HG02943 (cell line): ENCODE results near the gene SCD5.

Experiments used
- ATAC-seq: cut with Tn5 transposase; IDR thresholded peaks from one replicate; pipeline ENCODE4 v1.9.1; 2021; ENCODE audit warnings: mild to moderate bottlenecking, low read depth, moderate library complexity; ENCODE audit not compliant: unreplicated experiment

The SCD5 gene

DNA sequence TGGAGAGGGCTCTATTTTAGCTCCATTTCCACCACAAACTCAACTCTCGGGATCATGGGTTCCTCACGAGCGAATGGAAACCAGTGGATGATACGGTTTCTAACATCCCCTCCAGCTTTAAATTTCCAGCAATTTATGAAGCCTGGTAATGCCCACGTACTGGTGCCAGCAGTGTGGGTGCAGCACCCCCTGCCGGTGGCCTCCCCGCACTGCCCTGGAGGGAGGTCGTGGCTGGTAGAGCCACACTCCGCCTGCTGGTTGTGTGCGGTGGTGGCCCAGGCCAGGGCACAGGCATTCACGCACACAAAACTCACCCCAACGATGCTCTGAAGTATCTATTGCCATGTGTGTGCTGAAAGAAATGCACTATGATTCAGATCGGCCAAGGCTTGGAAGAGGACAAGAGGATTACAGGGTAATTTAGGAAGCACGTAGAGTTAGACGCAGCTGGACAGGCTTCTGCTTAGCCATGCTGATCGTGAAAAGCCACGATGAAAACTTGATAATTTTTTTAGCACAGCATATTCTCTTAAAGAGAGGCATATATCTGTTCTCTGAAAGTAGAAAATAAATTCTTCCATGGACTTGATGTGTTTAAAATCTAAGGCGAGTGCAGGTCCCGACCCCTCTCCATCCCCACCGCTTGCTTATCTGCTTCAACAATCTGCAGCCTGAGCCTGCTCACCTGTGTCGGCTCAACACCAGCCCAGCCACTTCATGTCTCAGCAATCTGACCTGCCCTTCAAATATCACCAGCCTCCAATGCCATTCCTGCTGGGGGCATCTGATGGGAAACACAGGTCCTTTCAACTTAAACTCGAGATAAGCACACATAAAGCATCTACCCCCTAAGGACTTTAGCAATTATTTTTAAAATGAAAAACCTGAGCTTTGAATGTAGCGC lies 59.1 kb downstream of the SCD5 start:
- ATAC-seq, result peak; percentile 93

DNA sequence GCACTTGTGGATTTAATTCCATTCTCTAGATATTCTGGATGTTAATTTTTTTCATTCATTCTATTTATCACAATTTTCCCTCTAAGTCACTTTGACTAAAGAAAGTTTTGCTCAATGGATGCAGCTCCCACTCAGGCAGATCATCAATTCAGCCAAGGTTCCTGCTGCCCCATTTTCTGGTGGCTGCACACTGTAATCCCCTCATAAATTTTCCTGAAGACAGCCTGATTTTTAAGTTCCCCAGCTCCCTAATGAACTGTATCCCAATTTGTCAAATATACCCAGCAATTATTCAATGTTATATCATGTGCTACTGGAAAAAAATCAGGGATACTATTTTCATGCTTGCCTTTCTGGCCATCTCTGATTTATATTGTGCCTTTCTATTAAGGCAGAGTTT lies 61.2 kb downstream of the SCD5 start:
- no peak for ATAC-seq

DNA sequence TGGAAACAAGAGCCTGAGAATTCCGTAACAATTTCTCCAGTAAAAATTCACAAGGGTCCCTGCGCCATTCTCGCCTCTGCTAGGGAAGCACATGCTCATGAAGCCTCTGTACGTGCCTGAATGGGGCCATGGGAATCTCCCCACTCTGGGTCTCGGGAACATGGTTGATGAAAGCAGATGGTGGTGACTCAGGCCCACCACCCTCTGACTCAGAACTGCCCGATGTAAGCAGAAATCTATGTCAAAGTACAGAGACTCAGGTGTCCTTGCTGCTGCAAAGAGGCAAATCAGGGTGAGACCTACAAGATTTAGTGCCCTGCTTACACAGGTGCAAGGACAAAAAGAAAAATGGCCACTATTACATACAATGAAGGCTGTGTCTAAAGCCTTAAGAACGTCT lies 65.0 kb downstream of the SCD5 start:
- ATAC-seq, result no peak

DNA sequence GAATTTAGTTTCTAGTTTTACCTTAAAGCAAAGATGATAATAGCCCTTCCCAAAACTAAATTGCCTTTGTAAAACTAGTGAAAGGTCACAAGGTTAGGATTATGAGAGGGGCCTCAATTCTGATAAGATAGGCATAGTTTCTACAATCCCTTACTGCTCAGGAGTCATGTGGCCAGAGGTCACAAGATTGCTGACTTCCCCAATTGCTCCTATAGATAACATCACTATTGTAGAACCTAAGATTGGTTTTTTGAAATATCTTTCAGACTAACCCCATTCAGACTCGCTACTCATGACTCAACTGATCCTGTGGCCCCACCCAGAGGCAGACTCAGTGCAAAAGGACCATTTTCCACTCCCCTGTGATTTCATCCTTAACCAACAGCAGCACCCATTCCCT lies 70.3 kb downstream of the SCD5 start:
- no peak for ATAC-seq

DNA sequence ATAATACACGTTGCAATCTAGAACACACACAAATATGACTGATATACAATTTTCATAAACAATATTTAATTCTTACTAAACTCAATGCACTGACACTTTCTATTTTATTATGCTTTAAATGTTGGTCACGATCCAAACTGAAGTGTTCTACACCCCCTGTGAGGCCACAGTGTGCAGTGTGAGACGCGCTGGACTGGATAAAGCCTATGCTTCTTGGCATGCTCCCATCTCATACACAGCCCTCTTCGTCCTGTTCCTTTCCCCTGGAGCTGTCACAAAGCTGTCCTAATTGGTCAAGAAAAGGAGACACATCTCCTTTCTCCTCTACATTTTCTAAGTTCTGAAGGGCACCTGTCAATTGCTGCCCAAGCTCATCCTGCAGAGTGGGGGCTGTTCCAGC lies 72.0 kb downstream of the SCD5 start:
- ATAC-seq, result no peak

DNA sequence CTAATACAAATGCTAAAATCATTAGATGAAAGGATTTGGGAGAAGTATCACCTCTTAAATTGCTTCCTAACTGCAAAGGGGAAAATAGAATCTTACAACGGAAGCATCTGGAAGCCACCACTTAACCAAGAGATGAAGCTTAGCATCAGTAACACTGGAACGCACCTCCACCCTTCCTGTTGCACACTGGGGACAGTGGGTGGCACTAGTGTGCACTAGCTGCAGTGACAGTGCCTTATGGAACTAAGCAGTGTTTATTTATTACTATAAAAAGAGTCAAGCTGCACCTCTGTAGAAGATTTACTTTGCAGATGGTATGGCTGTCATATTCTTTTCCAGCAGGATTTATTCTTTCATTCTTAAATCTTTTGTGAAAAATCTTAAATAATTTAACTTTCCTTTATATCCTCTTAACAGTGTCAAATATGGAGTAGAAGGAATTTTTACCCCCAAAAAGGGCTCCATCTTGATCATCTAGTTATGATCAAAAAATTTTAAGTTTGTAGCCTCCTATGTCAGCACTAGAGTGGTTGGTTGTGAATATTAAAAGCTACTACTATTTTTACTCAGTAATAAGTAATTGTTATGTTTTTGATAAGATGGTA lies 76.7 kb downstream of the SCD5 start:
- no peak for ATAC-seq

DNA sequence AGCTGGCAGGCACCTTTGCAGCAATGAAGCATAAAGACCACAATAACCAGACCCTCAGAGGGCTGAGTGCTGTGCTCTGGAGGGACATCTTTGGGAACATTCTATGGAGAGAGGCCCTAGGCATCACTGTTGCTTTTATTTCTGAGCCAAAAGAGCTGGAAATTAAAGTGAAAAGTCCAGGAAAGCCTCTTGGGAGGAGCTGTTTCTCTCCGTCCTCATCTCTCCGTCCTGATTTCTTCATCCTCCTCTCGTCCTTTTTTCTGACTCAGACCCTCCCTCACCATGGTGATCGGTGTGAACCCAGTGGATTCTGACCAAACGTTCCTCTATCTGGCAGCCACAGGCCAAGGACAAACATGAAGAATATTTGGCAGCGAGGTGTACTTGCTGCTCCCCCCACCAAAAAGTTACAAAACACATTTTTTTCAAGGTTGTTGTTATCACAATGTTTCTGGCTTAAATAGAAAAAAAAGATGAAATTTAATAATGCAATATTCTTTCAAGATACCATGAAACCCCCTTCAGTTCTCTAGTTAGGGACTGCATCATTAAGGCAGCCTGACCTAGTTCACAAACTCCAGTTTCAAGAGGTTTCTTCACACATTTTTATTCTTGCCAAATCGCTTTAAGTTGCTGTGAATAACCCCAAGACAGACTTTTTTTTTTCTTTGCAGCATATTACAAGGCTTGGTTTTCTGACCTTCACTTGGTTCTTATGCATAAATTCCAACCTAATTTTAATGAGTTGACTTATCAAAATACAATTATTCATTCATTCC lies 80.2 kb downstream of the SCD5 start:
- no peak for ATAC-seq

DNA sequence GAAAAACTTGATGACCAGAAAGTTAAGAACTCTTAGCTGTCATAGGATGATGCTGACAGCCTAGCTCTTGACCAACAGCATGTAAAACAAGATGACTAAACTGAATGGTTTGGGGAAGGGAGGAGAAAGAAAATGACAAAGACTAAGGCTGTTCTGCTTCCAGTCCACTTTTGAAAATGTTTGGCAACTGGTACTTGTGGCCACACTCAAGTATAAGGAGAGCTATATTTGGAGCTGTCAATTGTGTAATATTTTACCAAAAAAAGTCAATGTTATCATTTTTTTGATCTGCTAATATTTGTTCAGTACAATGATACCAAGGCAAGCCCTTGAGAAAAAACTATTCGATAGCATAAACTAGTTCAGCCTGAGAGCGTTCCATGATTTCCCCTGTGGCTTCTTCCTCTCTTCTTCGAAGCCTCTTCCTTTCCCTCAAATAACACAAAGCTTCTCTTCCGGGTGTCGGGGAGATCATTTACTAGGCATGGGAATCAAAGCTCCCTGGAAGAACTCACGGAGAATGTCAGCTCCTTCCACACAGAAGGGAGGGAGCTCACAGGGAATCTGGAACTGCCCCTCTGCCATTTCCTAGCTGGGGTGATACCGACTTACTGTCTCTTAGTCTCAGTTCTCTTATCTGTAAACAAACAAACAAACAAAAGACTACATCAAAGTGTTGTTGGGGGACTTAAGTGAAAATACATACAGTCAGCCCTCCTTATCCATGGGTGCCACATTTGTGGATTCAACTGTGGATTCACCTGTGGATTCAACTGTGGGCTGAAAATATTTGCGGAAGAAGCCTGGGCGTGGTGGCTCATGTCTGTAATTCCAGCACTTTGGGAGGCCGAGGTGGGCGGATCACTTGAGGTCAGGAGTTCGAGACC lies 82.6 kb downstream of the SCD5 start:
- ATAC-seq, result no peak

DNA sequence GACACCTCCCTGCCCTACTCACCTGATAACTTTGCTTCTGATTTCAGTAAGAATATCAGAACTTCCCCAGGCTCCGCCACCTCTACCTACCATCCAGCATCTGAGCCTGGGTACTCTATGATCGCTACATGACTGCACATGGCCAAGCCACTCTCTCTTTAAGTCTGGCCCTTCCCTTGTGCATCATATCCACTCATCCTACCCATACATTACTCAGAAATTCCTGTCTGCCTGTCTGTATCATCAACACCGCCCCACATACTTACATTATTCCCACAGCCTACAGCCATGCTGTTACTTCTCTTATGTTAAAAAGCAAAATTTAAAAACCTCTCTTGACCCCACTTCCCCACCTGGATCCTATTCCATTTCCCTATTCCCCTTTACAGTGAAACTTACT lies 84.7 kb downstream of the SCD5 start:
- ATAC-seq, result no peak

DNA sequence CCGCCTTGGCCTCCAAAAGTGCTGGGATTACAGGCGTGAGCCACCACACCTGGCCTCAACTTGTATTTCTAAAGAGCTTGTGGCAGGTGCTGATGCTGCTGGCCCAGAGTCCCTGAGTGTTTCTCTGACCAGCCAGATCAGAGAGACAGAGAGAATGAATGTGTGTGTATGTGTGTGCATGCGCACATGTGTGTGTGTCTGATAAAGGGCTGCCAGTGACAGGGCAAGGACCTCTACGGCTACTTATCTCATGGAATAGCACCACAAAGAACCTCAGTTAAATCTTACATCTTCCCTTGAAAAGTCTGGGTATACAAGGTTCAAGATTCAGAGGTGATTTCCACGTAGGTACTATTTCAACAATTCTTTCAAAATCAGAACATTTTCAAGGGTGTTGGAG lies 86.0 kb downstream of the SCD5 start:
- ATAC-seq, result no peak

DNA sequence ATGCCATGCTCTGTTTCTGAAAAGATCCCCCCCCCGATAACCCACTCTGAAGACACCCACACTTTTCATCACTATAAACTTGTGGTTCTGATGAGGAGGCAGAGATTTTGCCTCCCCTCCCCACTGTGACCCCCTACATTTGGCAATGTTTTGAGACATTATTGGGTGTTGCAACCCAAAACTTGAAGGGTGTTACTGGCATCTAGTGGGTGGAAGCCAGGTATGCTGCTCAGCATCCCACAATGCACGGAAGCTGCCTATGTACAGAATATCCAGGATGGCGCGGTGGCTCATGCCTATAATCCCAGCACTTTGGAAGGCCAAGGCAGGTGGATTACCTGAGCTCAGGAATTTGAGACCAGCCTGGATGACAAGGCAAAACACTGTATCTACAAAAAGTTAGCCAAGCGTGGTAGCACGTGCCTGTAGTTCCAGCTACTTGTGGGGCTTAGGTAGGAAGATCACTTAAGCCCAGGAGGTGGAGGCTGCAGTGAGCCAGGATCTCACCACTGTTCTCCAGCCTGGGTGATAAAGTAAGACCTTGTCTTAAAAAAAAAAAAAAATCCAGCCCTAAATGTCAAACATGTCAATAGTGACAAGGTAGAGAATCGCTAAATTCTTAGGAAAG lies 87.3 kb downstream of the SCD5 start:
- no peak for ATAC-seq

DNA sequence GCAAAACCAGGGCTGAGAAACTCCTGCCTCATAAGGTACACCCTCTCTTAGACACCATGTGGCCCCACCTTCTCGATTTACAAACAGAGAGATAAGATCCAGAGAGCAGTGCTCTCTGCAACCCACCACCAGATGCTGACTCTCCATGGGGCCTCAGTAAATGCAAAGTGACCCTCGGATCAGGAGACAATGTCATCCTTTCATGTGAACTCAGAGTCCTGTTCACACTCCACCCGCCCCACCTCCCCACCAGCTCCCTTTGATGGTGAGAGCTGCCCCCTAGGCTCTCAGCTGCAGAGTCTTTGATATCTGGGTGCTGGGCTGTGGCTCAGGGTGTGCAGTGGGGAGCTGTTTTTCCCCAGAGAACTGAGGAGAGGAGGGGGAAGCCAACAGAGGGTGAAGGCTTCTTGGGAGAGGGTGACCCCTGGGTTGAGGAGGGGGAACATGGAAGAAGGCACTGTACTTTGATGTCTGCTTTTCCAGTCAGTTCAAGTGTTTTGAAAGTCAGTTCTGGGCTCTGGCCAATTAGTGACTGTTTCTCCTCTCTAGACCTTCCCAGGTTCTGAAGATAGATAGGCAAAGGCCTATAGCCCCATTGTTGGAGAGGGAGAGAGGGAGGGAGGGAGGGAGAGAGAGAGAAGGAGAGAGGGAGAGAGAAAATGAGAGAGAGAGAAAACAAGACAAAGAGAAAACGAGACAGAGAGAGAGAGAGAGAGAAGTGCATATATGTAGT lies 88.2 kb downstream of the SCD5 start:
- no peak for ATAC-seq

DNA sequence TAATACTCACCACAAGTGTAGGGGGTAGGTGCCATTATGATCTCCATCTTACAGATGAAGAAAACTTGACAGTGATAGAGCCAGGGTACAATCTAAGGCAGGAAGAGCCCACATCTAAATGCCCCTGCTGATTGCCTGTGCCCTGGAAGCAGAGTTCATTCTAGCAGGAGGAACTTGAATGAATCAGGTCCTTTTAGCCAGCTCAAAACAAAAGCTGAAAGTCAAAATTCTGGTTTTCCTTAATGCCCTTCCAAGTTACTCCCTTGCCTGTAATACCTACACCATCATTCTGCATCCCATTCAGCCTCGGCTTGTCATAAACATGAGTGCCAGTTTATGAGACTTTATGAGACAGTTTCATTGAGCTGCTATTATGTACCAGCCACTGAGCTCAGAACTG lies 89.6 kb downstream of the SCD5 start:
- no peak for ATAC-seq

DNA sequence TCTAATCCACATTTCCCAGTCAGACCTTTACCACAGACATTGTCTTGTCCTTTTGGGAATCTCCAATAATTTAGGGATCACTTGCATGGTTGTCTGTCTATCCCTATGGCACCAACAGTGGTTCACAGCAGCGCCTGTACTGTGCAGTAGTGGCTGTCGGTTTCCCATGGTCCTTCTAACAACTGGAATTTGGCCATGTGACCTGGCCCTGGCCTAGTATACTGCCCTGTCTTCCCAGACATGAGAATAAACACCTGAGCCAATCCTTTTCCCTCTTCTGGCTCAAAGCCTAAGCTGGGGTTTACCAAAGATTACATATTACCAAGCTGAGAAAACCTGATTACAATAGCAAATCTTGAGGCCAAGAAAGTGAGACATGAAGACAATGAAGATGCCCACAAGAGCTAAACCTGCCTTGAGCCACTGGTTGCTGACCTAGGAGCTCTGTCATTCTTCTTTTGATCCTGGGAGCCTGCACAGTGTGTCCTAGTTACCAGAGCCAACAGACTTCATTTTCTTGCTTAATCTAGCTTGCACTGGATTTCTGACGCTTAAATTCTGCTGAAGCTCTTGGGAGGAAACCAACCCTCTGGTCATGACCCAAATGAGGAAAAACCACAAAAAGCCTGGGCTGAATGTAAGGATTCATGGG lies 92.1 kb downstream of the SCD5 start:
- no peak for ATAC-seq

DNA sequence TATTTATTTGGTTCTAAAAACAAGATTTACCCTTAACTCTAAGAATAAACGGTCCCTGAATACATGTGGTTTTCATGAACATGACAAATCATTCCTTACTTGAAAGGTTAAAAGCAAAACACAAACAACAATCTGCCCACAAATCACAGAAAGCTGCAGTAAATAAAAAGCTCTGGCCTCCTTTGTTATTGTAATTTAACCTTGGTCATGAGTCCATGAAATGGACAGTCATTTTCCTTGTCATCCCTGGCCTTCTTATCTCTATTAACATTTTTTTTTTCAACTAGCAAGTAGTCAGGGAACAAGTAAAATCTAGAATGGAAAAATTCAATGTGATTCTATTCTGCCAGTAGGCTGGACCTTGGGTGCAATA lies 92.7 kb downstream of the SCD5 start:
- ATAC-seq, result no peak

DNA sequence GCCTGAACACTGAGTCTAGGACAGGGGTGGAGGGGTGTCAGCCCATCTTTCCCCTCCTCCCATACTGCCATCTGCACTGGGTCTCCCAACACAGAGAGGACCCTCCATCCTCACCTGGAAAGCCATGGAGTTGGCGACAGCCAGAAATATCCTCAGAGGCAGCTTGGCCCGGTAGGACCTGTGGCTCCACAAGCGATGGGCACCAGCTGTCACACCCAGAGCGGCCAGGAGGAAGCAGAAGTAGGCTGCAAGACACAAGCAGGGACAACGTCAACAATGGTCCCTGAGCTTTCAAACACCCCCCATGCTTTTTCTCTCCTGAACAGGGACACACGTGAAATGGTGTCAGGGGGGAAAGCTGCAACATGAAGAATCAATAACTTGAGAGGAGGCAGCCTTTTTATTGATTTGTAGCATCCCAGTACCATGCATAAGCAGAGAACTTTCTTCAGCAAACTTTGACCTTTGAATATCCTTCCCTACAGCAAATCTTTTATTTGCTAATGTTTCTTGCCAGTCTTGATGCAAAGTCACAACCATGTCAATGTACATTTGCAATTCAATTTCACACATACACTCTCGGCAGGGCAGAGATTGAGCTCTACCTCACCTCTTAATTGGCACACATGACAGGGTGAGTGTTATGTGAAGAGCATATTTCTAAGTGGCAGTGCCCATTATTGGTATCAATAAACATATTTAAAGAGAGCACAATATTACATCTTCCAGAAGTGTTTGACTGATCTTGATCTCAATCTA lies 93.2 kb downstream of the SCD5 start:
- ATAC-seq, result no peak

DNA sequence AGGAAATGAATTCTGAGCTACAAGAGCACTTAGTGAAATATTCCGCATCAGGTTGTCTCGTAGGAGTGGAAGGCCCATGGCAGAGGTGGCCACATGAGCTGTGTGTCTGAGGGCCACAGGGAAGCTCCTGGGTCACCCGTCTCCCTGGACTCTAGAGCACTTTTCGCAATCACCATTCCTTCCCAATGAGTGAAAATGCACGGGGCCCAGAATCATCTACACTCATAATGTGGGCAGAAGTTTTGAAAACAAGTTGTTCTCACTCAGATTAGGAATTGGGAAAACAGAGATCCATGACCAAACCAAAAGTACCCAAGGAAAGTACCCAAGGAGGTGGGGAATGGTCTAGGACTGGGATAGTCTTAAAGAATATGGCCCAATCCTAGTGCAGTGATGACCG lies 94.4 kb downstream of the SCD5 start:
- ATAC-seq, result no peak

DNA sequence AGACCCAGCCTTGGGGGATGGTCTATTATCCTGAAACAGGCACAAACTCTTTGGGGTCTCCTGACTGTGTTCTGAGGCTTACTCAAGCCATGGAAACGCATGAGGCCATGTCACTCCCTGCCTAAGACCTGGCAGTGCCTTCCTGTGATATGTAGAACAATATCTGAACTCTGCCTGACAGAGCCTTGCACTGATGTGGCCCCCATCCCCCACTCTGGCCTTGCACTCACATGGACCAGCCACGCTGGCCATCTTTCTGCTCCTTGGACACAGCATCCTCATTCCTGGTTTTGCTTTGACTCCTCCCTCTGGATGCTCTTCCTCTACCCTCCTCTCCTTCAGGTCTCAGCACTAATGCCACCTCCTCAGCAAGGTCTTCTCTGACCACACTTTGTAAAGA lies 100.2 kb downstream of the SCD5 start:
- ATAC-seq, result no peak
